GM19351 (cell line): ENCODE results near the gene NDUFB5.

ENCODE experiments used
- ATAC-seq: cut with Tn5 transposase; IDR thresholded peaks from one replicate; pipeline ENCODE4 v1.9.1; 2021; ENCODE audit warnings: mild to moderate bottlenecking, moderate library complexity; ENCODE audit not compliant: unreplicated experiment

The NDUFB5 gene

GRCh38 chr3:179676081-179676480 lies 71.5 kb downstream of the NDUFB5 start:
- no peak for ATAC-seq
